Muscle layer of colon (tissue), 2 donors: Measurements from ENCODE around the gene ZNF225.

Source experiments
- H3K27ac ChIP-seq: one replicate; pipeline ENCODE4 v1.7.0; 2013; ENCODE audit warnings: low read depth, mild to moderate bottlenecking, low read length, moderate library complexity
- H3K27me3 ChIP-seq, 2 donors: one replicate each; pipeline ENCODE4 v1.7.0; 2013; ENCODE audit warnings: low read length in 2 of 2, mild to moderate bottlenecking in 2 of 2; ENCODE audit not compliant: insufficient read depth in 2 of 2, control insufficient read depth in 1 of 2
- H3K36me3 ChIP-seq: one replicate; pipeline ENCODE4 v1.7.0; 2013; ENCODE audit warnings: mild to moderate bottlenecking, low read length; ENCODE audit not compliant: insufficient read depth
- H3K4me1 ChIP-seq: one replicate; pipeline ENCODE4 v1.7.0; 2013; ENCODE audit warnings: mild to moderate bottlenecking, low read length; ENCODE audit not compliant: insufficient read depth
- H3K4me3 ChIP-seq, 2 donors: one replicate each; pipeline ENCODE4 v1.7.0; 2013; ENCODE audit warnings: low read length in 2 of 2, low read depth in 1 of 2, mild to moderate bottlenecking in 1 of 2, moderate library complexity in 1 of 2
- H3K9ac ChIP-seq: one replicate; pipeline ENCODE4 v1.7.0; 2013; ENCODE audit warnings: low read length
- H3K9me3 ChIP-seq: one replicate; pipeline ENCODE4 v1.7.0; 2013; ENCODE audit warnings: mild to moderate bottlenecking, low read length
- donor health status: abdominal sarcoma.
- donor health status: Adenocarcinoma of cecum.

ZNF225 gene

GRCh38 chr19:44113138-44113783 is at the start of gene ZNF225:
Gene ZNF225 (plus strand): TSS chr19:44113399. CDS start chr19:44115828, 2,429 bp downstream.
- Histone ChIP-seq H3K36me3 (peaks cover 13% of the 10 kb centered on the region), H3K4me3 (peak within 1 kb of the TSS; percentile 72 to 86), H3K9ac (peak within 1 kb of the TSS; percentile 93), H3K9me3 (peaks cover 8% of the 10 kb centered on the region), H3K4me1 (peaks cover 13% of the 10 kb centered on the region), H3K27me3 (no peaks in the 10 kb centered on the region), H3K27ac (peak within 1 kb of the TSS; percentile 62)

GRCh38 chr19:44066305-44066704 is 46.9 kb upstream of the ZNF225 start:
- Histone ChIP-seq H3K4me3 (peak overlapping the region in 1 of 2 donors; percentile 9), H3K36me3 (peaks cover 41% of the 10 kb centered on the region), H3K4me1 (no peaks in the 10 kb centered on the region), H3K27ac (no peak overlapping the region), H3K9ac (no peak overlapping the region), H3K9me3 (peaks cover 26% of the 10 kb centered on the region), H3K27me3 (no peaks in the 10 kb centered on the region)

GRCh38 chr19:44069415-44069814 is 43.8 kb upstream of the ZNF225 start:
- no peak overlapping the region for H3K27ac ChIP-seq
- H3K27me3 ChIP-seq, result no peaks in the 10 kb centered on the region
- H3K4me3 ChIP-seq, result no peak overlapping the region
- no peak overlapping the region for H3K9ac ChIP-seq
- H3K36me3 ChIP-seq, result peaks cover 19% of the 10 kb centered on the region
- peaks cover 25% of the 10 kb centered on the region for H3K9me3 ChIP-seq
- H3K4me1 ChIP-seq, result peaks cover 3% of the 10 kb centered on the region

- Histone ChIP-seq H3K36me3 (peaks cover under 1% of the 10 kb centered on the region), H3K4me3 (peak within 1 kb of the TSS; percentile 82 to 92), H3K27me3 (no peaks in the 10 kb centered on the region), H3K27ac (peak within 1 kb of the TSS; percentile 62), H3K9ac (peak within 1 kb of the TSS; percentile 56), H3K9me3 (peaks cover 11% of the 10 kb centered on the region), H3K4me1 (peaks cover 3% of the 10 kb centered on the region)
Observed at GRCh38 chr19:44071824-44072542, 41.2 kb upstream of the ZNF225 start, which contains the start of gene ZNF284. Gene ZNF284 (plus strand): TSS chr19:44072159. CDS start chr19:44076390, 4,231 bp downstream.

- peaks cover 3% of the 10 kb centered on the region for H3K36me3 ChIP-seq
- peak overlapping the region; percentile 56 for H3K9ac ChIP-seq
- H3K4me3 ChIP-seq, result peak overlapping the region; percentile 82 to 92
- H3K9me3 ChIP-seq, result peaks cover 3% of the 10 kb centered on the region
- no peaks in the 10 kb centered on the region for H3K27me3 ChIP-seq
- peak overlapping the region; percentile 62 for H3K27ac ChIP-seq
- peaks cover 3% of the 10 kb centered on the region for H3K4me1 ChIP-seq
Observed at GRCh38 chr19:44072543-44073401, 40.4 kb upstream of the ZNF225 start.

- no peak overlapping the region for H3K9ac ChIP-seq
- no peaks in the 10 kb centered on the region for H3K27me3 ChIP-seq
- H3K9me3 ChIP-seq, result no peaks in the 10 kb centered on the region
- H3K27ac ChIP-seq, result no peak overlapping the region
- peaks cover 3% of the 10 kb centered on the region for H3K4me1 ChIP-seq
- H3K36me3 ChIP-seq, result peaks cover 11% of the 10 kb centered on the region
- no peak overlapping the region for H3K4me3 ChIP-seq
Observed at GRCh38 chr19:44076325-44076724, 36.9 kb upstream of the ZNF225 start.

GRCh38 chr19:44092108-44092507 is 21.1 kb upstream of the ZNF225 start:
- H3K36me3 ChIP-seq, result peaks cover 4% of the 10 kb centered on the region
- no peak overlapping the region for H3K9ac ChIP-seq
- H3K27me3 ChIP-seq, result no peaks in the 10 kb centered on the region
- H3K9me3 ChIP-seq, result no peaks in the 10 kb centered on the region
- H3K4me1 ChIP-seq, result peaks cover 5% of the 10 kb centered on the region
- H3K4me3 ChIP-seq, result no peak overlapping the region
- H3K27ac ChIP-seq, result no peak overlapping the region

GRCh38 chr19:44093931-44094765 is 19.1 kb upstream of the ZNF225 start, which contains the start of gene ZNF224:
Gene ZNF224 (plus strand): TSS chr19:44094361. CDS start chr19:44097874, 3,513 bp downstream.
- H3K4me1 ChIP-seq, result peaks cover 5% of the 10 kb centered on the region
- H3K36me3 ChIP-seq, result peaks cover 20% of the 10 kb centered on the region
- H3K9ac ChIP-seq, result peak within 1 kb of the TSS; percentile 93
- peak within 1 kb of the TSS; percentile 88 to 93 for H3K4me3 ChIP-seq
- H3K27ac ChIP-seq, result peak within 1 kb of the TSS; percentile 53
- H3K9me3 ChIP-seq, result no peaks in the 10 kb centered on the region
- H3K27me3 ChIP-seq, result no peaks in the 10 kb centered on the region

- H3K4me3 ChIP-seq, result peak overlapping the region; percentile 11 to 29
- H3K4me1 ChIP-seq, result peaks cover 7% of the 10 kb centered on the region
- peaks cover 34% of the 10 kb centered on the region for H3K36me3 ChIP-seq
- no peak overlapping the region for H3K9ac ChIP-seq
- no peaks in the 10 kb centered on the region for H3K27me3 ChIP-seq
- H3K27ac ChIP-seq, result no peak overlapping the region
- H3K9me3 ChIP-seq, result peaks cover 36% of the 10 kb centered on the region
Observed at GRCh38 chr19:44107751-44108150, 5.4 kb upstream of the ZNF225 start.

- no peak overlapping the region for H3K4me3 ChIP-seq
- H3K36me3 ChIP-seq, result peaks cover 17% of the 10 kb centered on the region
- no peak overlapping the region for H3K9ac ChIP-seq
- peaks cover 36% of the 10 kb centered on the region for H3K9me3 ChIP-seq
- H3K4me1 ChIP-seq, result peaks cover 12% of the 10 kb centered on the region
- no peaks in the 10 kb centered on the region for H3K27me3 ChIP-seq
- no peak overlapping the region for H3K27ac ChIP-seq
Observed at GRCh38 chr19:44109458-44109857, 3.7 kb upstream of the ZNF225 start.
